RCC 7860 (cell line): ENCODE data around the gene DLL4.

ENCODE experiments used
- DNase-seq: peaks from one replicate; pipeline ENCODE4 v3.0.0-alpha.2; 2015; ENCODE audit warnings: low spot score
- FAIRE-seq: peaks from 2 replicates; lab custom pipeline; 2012; peaks lifted over from hg19 to GRCh38; lab: Jason Lieb, UNC

The DLL4 gene

GRCh38 chr15:40906091-40906990 lies 22.8 kb upstream of the DLL4 start:
- peak; percentile 57 for FAIRE-seq

GRCh38 chr15:40906991-40907802 lies 21.9 kb upstream of the DLL4 start:
- FAIRE-seq = no peak
- no peak for DNase-seq

More at GRCh38 chr15:40906091-40906990, 22.8 kb upstream of the DLL4 start:
- peak; percentile 80 for DNase-seq

- no peak for DNase-seq
- no peak for FAIRE-seq
Measured at GRCh38 chr15:40908095-40908494, 21.0 kb upstream of the DLL4 start.

- DNase-seq (no peak), FAIRE-seq (no peak)
Measured at GRCh38 chr15:40909662-40910630, 19.2 kb upstream of the DLL4 start.

GRCh38 chr15:40911141-40911540 lies 18.0 kb upstream of the DLL4 start:
- DNase-seq (no peak), FAIRE-seq (no peak)

GRCh38 chr15:40911693-40912092 lies 17.4 kb upstream of the DLL4 start:
- no peak for FAIRE-seq
- no peak for DNase-seq

GRCh38 chr15:40912478-40912877 lies 16.7 kb upstream of the DLL4 start:
- FAIRE-seq (no peak), DNase-seq (no peak)

- DNase-seq = no peak
- no peak for FAIRE-seq
Measured at GRCh38 chr15:40914013-40914412, 15.1 kb upstream of the DLL4 start.

GRCh38 chr15:40914486-40914885 lies 14.7 kb upstream of the DLL4 start:
- no peak for FAIRE-seq
- no peak for DNase-seq

- FAIRE-seq (no peak), DNase-seq (no peak)
Measured at GRCh38 chr15:40915116-40915661, 14.0 kb upstream of the DLL4 start.

GRCh38 chr15:40915679-40916078 lies 13.5 kb upstream of the DLL4 start:
- DNase-seq = no peak
- FAIRE-seq = no peak

- DNase-seq (no peak), FAIRE-seq (no peak)
Measured at GRCh38 chr15:40917585-40917984, 11.6 kb upstream of the DLL4 start.

GRCh38 chr15:40918146-40918798 lies 10.9 kb upstream of the DLL4 start:
- DNase-seq = no peak
- FAIRE-seq = no peak

- DNase-seq = no peak
- FAIRE-seq = no peak
Measured at GRCh38 chr15:40918799-40919392, 10.2 kb upstream of the DLL4 start.

- no peak for FAIRE-seq
Measured at GRCh38 chr15:40921949-40922607, 7.1 kb upstream of the DLL4 start.

GRCh38 chr15:40922608-40923005 lies 6.5 kb upstream of the DLL4 start:
- FAIRE-seq (no peak), DNase-seq (no peak)

More at GRCh38 chr15:40921949-40922607, 7.1 kb upstream of the DLL4 start:
- DNase-seq = no peak

GRCh38 chr15:40923551-40923950 lies 5.6 kb upstream of the DLL4 start:
- no peak for FAIRE-seq
- DNase-seq = no peak

- no peak for DNase-seq
- FAIRE-seq = no peak
Measured at GRCh38 chr15:40925495-40925862, 3.7 kb upstream of the DLL4 start.
